ENCODE results near the gene PGGHG. TPM values are rescaled to one million over a fixed set of nuclear protein-coding genes. Genes with fewer than 3 reads are reported as not detected.

PGGHG gene
- total and polyA plus RNA-seq, 2 of the 13 experiments (the other 11 are each of a cell fraction or from before 2014, with no cell fraction given): 5.9 to 14.8 TPM

GRCh38 chr11:313304-313786 lies 24.4 kb downstream of the PGGHG start:
- 61% methylated on average over 3 of the region's 8 CpGs for WGBS (ENCODE audit: low lambda C conversion rate)
- in situ Hi-C loops (cut with HindIII; ENCODE audit: extremely low pct_ligation_motif_present, low pct_unique_long_range_greater_than_20kb) (no loop called here), intact Hi-C loops (cut with micrococcal nuclease; ENCODE audit: unreplicated experiment) (no loop called here)
- no peak for DNase-seq (ENCODE audit: low spot score)
- Histone ChIP-seq H3K27me3 (ENCODE audit: control insufficient read depth in 1 of 2, insufficient read depth in 2 of 2, low read length in 2 of 2) (no peaks in the 10 kb centered on the region), H3K4me1 (ENCODE audit: insufficient read depth, low read length) (peaks cover 66% of the 10 kb centered on the region), H3K36me3 (replicated peaks in 1 of 2; ENCODE audit: control insufficient read depth in 1 of 2, insufficient read depth in 2 of 2, low read length in 2 of 2) (no peaks in the 10 kb centered on the region), H3K4me3 (replicated peaks in 1 of 3; ENCODE audit: insufficient read depth in 1 of 3, low read depth in 2 of 3, low read length in 3 of 3) (no peak overlapping the region; a peak in 1 of 6 replicates), H3K27ac (ENCODE audit: extremely low read length, insufficient read depth, low read length) (no peak overlapping the region), H2AFZ (ENCODE audit: low read length) (no peak overlapping the region), H4K20me1 (ENCODE audit: insufficient read depth, low read length) (no peaks in the 10 kb centered on the region), H3K9ac (ENCODE audit: insufficient read depth, low read depth, low read length) (no peak overlapping the region), H3K9me3 (ENCODE audit: low read length) (no peaks in the 10 kb centered on the region), H3K79me2 (ENCODE audit: insufficient read depth, low read length) (peaks cover 7% of the 10 kb centered on the region), H3K4me2 (ENCODE audit: low read depth, low read length) (no peak overlapping the region; the same call in 1 of the 2 replicates)
- TF ChIP-seq FOXP4 (CRISPR knock-in tag; IDR thresholded peaks at IDR 0.05): no peak
- BruUV-seq (replicated peaks): no TSS peak
- no peak for FAIRE-seq
- ChIA-PET CTCF (ENCODE audit: low intra/inter-chr PET ratio, low total read pairs) (no interaction called here), POLR2A (interaction anchor here (1.7 to 2.7 kb wide), 2 partner anchors 40 to 42 kb away, joined by 4 to 9 read pairs; no protein-coding TSS in a partner anchor)
- no peak for ATAC-seq

DNA sequence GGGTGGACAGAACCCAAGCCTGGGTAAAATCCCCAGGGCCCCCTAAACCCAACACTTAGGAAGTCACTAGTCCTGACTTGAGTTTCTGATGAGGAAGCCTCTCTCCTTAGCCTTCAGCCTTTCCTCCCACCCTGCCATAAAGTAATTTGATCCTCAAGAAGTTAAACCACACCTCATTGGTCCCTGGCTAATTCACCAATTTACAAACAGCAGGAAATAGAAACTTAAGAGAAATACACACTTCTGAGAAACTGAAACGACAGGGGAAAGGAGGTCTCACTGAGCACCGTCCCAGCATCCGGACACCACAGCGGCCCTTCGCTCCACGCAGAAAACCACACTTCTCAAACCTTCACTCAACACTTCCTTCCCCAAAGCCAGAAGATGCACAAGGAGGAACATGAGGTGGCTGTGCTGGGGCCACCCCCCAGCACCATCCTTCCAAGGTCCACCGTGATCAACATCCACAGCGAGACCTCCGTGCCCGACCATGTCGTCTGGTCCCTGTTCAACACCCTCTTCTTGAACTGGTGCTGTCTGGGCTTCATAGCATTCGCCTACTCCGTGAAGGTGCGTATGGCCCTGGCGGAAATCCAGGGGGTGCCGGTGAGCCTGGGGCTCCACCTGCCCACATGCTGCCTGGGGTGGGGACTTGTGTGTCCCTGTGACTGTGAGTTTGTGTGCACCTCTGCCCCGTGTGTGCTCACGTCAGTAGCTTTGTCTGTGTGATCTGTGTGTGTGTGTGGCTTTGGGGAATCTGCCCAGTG lies 25.0 kb downstream of the PGGHG start, which contains the start of gene IFITM1:
TSS of gene IFITM1 (plus strand) at position 254 of the 767 bp plus-strand sequence. CDS start at position 385, 131 bp downstream.
- WGBS (ENCODE audit: low lambda C conversion rate): 51% methylated on average over 12 of the region's 18 CpGs
- in situ Hi-C loops (cut with HindIII; ENCODE audit: extremely low pct_ligation_motif_present, low pct_unique_long_range_greater_than_20kb) (no loop called here), intact Hi-C loops (cut with micrococcal nuclease; ENCODE audit: unreplicated experiment) (no loop called here)
- DNase-seq (ENCODE audit: low spot score) (no peak), FAIRE-seq (no peak), ATAC-seq (peak; percentile 9)
- H3K9ac ChIP-seq (ENCODE audit: insufficient read depth, low read depth, low read length): peak within 1 kb of the TSS; percentile 29; the same call in 1 of the 2 replicates
- no peak within 1 kb of the TSS for H3K27ac ChIP-seq (ENCODE audit: extremely low read length, insufficient read depth, low read length)
- H3K4me1 ChIP-seq (ENCODE audit: insufficient read depth, low read length): peaks cover 63% of the 10 kb centered on the region
- peak within 1 kb of the TSS; percentile 12 to 55 (median 44); a peak in 4 of 6 replicates for H3K4me3 ChIP-seq (replicated peaks in 1 of 3; ENCODE audit: insufficient read depth in 1 of 3, low read depth in 2 of 3, low read length in 3 of 3)
- peaks cover 7% of the 10 kb centered on the region for H3K79me2 ChIP-seq (ENCODE audit: insufficient read depth, low read length)
- ChIA-PET CTCF (ENCODE audit: low intra/inter-chr PET ratio, low total read pairs) (no interaction called here), POLR2A (interaction anchor here (1.0 to 2.7 kb wide), 4 partner anchors 8 to 40 kb away, joined by 3 to 9 read pairs (median 7); no protein-coding TSS in a partner anchor)
- H3K36me3 ChIP-seq (replicated peaks in 1 of 2; ENCODE audit: control insufficient read depth in 1 of 2, insufficient read depth in 2 of 2, low read length in 2 of 2): no peaks in the 10 kb centered on the region
- no peaks in the 10 kb centered on the region for H4K20me1 ChIP-seq (ENCODE audit: insufficient read depth, low read length)
- no TSS peak for BruUV-seq (replicated peaks)
- no peaks in the 10 kb centered on the region for H3K9me3 ChIP-seq (ENCODE audit: low read length)
- no peaks in the 10 kb centered on the region for H3K27me3 ChIP-seq (ENCODE audit: control insufficient read depth in 1 of 2, insufficient read depth in 2 of 2, low read length in 2 of 2)
- H3K4me2 ChIP-seq (ENCODE audit: low read depth, low read length): peak within 1 kb of the TSS; percentile 69
- no peak within 1 kb of the TSS for H2AFZ ChIP-seq (ENCODE audit: low read length)
- TF ChIP-seq SP5 (CRISPR knock-in tag; IDR thresholded peaks at IDR 0.05; ENCODE audit: borderline replicate concordance, low read depth): no peak
- TF ChIP-seq, protein P1, sequence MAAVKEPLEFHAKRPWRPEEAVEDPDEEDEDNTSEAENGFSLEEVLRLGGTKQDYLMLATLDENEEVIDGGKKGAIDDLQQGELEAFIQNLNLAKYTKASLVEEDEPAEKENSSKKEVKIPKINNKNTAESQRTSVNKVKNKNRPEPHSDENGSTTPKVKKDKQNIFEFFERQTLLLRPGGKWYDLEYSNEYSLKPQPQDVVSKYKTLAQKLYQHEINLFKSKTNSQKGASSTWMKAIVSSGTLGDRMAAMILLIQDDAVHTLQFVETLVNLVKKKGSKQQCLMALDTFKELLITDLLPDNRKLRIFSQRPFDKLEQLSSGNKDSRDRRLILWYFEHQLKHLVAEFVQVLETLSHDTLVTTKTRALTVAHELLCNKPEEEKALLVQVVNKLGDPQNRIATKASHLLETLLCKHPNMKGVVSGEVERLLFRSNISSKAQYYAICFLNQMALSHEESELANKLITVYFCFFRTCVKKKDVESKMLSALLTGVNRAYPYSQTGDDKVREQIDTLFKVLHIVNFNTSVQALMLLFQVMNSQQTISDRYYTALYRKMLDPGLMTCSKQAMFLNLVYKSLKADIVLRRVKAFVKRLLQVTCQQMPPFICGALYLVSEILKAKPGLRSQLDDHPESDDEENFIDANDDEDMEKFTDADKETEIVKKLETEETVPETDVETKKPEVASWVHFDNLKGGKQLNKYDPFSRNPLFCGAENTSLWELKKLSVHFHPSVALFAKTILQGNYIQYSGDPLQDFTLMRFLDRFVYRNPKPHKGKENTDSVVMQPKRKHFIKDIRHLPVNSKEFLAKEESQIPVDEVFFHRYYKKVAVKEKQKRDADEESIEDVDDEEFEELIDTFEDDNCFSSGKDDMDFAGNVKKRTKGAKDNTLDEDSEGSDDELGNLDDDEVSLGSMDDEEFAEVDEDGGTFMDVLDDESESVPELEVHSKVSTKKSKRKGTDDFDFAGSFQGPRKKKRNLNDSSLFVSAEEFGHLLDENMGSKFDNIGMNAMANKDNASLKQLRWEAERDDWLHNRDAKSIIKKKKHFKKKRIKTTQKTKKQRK (IDR thresholded peaks at IDR 0.05; ENCODE audit: low read length): no peak
- no peak for TF ChIP-seq HOXA7 (CRISPR knock-in tag; IDR thresholded peaks at IDR 0.05)
- peak; percentile 18; the same call in 1 of the 2 replicates for TF ChIP-seq GABPB1 (CRISPR knock-in tag; IDR thresholded peaks at IDR 0.05)
- peak; percentile 51 for TF ChIP-seq ZNF687 (CRISPR knock-in tag; IDR thresholded peaks at IDR 0.05)
